ES-I3 (cell line): ENCODE measurements around the gene CCDC136.

ENCODE experiments used
- H3K36me3 ChIP-seq: 2 replicates; pipeline ENCODE4 v1.6.1; 2013; ENCODE audit warnings: mild to moderate bottlenecking, low read length, control low read depth, moderate library complexity; ENCODE audit not compliant: insufficient read depth
- H3K4me1 ChIP-seq: 2 replicates; pipeline ENCODE4 v1.6.1; 2013; ENCODE audit warnings: mild to moderate bottlenecking, control low read depth, low read length; ENCODE audit not compliant: insufficient read depth
- H3K9ac ChIP-seq: 2 replicates; pipeline ENCODE4 v1.6.1; 2013; ENCODE audit warnings: low read depth, mild to moderate bottlenecking, low read length, moderate library complexity
- H3K9me3 ChIP-seq: 2 replicates; pipeline ENCODE4 v1.6.1; 2013; ENCODE audit warnings: mild to moderate bottlenecking, low read length, moderate library complexity; ENCODE audit not compliant: control insufficient read depth, insufficient read depth

The CCDC136 gene

GRCh38 chr7:128788446-128789412 is 3.0 kb upstream of the CCDC136 start:
- H3K36me3 ChIP-seq, result no peaks in the 10 kb centered on the region
- no peak overlapping the region for H3K9ac ChIP-seq
- no peaks in the 10 kb centered on the region for H3K4me1 ChIP-seq
- H3K9me3 ChIP-seq, result no peaks in the 10 kb centered on the region

GRCh38 chr7:128790315-128791041 is 1.3 kb upstream of the CCDC136 start:
- 0 out of 2 replicates have a peak, but pooled peaks cover 6% of the 10 kb centered on the region for H3K36me3 ChIP-seq
- H3K9ac ChIP-seq, result peak overlapping the region; percentile 89
- H3K9me3 ChIP-seq, result no peaks in the 10 kb centered on the region
- peaks cover 3% of the 10 kb centered on the region; the same call in 1 of the 2 replicates for H3K4me1 ChIP-seq

- Histone ChIP-seq H3K36me3 (0 out of 2 replicates have a peak, but pooled peaks cover 6% of the 10 kb centered on the region), H3K4me1 (peaks cover 3% of the 10 kb centered on the region; the same call in 1 of the 2 replicates), H3K9me3 (no peaks in the 10 kb centered on the region), H3K9ac (peak overlapping the region; percentile 89)
These were observed 182 bp downstream of the CCDC136 start for GRCh38 chr7:128791972-128792327.

- Histone ChIP-seq H3K4me1 (peaks cover 3% of the 10 kb centered on the region; the same call in 1 of the 2 replicates), H3K9ac (no peak overlapping the region), H3K9me3 (no peaks in the 10 kb centered on the region), H3K36me3 (0 out of 2 replicates have a peak, but pooled peaks cover 6% of the 10 kb centered on the region)
These were observed 858 bp downstream of the CCDC136 start for GRCh38 chr7:128792471-128793180.

GRCh38 chr7:128793181-128793547 is 1.4 kb downstream of the CCDC136 start:
- Histone ChIP-seq H3K36me3 (0 out of 2 replicates have a peak, but pooled peaks cover 6% of the 10 kb centered on the region), H3K9ac (no peak overlapping the region), H3K9me3 (no peaks in the 10 kb centered on the region), H3K4me1 (peaks cover 3% of the 10 kb centered on the region; the same call in 1 of the 2 replicates)

GRCh38 chr7:128794020-128794419 is 2.3 kb downstream of the CCDC136 start:
- Histone ChIP-seq H3K36me3 (peaks cover 9% of the 10 kb centered on the region; the same call in 1 of the 2 replicates), H3K4me1 (peaks cover 3% of the 10 kb centered on the region; the same call in 1 of the 2 replicates), H3K9ac (no peak overlapping the region), H3K9me3 (no peaks in the 10 kb centered on the region)

GRCh38 chr7:128794436-128794835 is 2.7 kb downstream of the CCDC136 start:
- Histone ChIP-seq H3K9ac (no peak overlapping the region), H3K4me1 (peaks cover 3% of the 10 kb centered on the region; the same call in 1 of the 2 replicates), H3K9me3 (no peaks in the 10 kb centered on the region), H3K36me3 (peaks cover 9% of the 10 kb centered on the region; the same call in 1 of the 2 replicates)

- Histone ChIP-seq H3K36me3 (peaks cover 9% of the 10 kb centered on the region; the same call in 1 of the 2 replicates), H3K4me1 (peaks cover 3% of the 10 kb centered on the region; the same call in 1 of the 2 replicates), H3K9me3 (no peaks in the 10 kb centered on the region), H3K9ac (no peak overlapping the region)
These were observed 3.4 kb downstream of the CCDC136 start for GRCh38 chr7:128795129-128795528.

GRCh38 chr7:128796327-128796726 is 4.6 kb downstream of the CCDC136 start:
- H3K36me3 ChIP-seq, result peaks cover 12% of the 10 kb centered on the region
- H3K9me3 ChIP-seq, result no peaks in the 10 kb centered on the region
- peaks cover 3% of the 10 kb centered on the region; the same call in 1 of the 2 replicates for H3K4me1 ChIP-seq
- no peak overlapping the region for H3K9ac ChIP-seq

- Histone ChIP-seq H3K9me3 (no peaks in the 10 kb centered on the region), H3K9ac (no peak overlapping the region), H3K36me3 (peaks cover 12% of the 10 kb centered on the region), H3K4me1 (peaks cover 3% of the 10 kb centered on the region)
These were observed 7.7 kb downstream of the CCDC136 start for GRCh38 chr7:128799451-128799850.

- H3K4me1 ChIP-seq, result no peaks in the 10 kb centered on the region; the same call in 1 of the 2 replicates
- H3K9ac ChIP-seq, result no peak overlapping the region
- peaks cover 10% of the 10 kb centered on the region for H3K36me3 ChIP-seq
- H3K9me3 ChIP-seq, result no peaks in the 10 kb centered on the region
These were observed 8.8 kb downstream of the CCDC136 start for GRCh38 chr7:128800567-128800966.

GRCh38 chr7:128801003-128801402 is 9.2 kb downstream of the CCDC136 start:
- no peaks in the 10 kb centered on the region for H3K9me3 ChIP-seq
- H3K9ac ChIP-seq, result no peak overlapping the region
- no peaks in the 10 kb centered on the region; the same call in 1 of the 2 replicates for H3K4me1 ChIP-seq
- peaks cover 15% of the 10 kb centered on the region for H3K36me3 ChIP-seq

GRCh38 chr7:128801667-128802418 is 10.1 kb downstream of the CCDC136 start:
- Histone ChIP-seq H3K9me3 (no peaks in the 10 kb centered on the region), H3K9ac (no peak overlapping the region), H3K4me1 (no peaks in the 10 kb centered on the region; the same call in 1 of the 2 replicates), H3K36me3 (peaks cover 20% of the 10 kb centered on the region)
